Coronary artery (tissue), 2 donors: Measurements from ENCODE around the gene SRD5A3.

ENCODE experiments used
- DNase-seq: peaks from one replicate; pipeline ENCODE4 v3.0.0-alpha.2; 2017; ENCODE audit warnings: low spot score
- H3K27ac ChIP-seq, 2 donors: fragments of 200-600 bp; sonication (generic); one replicate each; pipeline ENCODE4 v1.5.1; 2016 to 2019
- H3K4me3 ChIP-seq: fragments of 200-600 bp; sonication (generic); 2 replicates; pipeline ENCODE4 v1.5.1; 2016; ENCODE audit warnings: mild to moderate bottlenecking, moderate library complexity
- CTCF ChIP-seq: fragments of 200-600 bp; sonication (generic); IDR thresholded peaks from one replicate; pipeline ENCODE4 v1.5.1; 2019; ENCODE audit warnings: antibody characterized with exemption

Gene SRD5A3

GRCh38 chr4:55329012-55329411 lies 17.0 kb upstream of the SRD5A3 start:
- TF ChIP-seq CTCF: no peak
- H3K4me3 ChIP-seq: no peak overlapping the region

GRCh38 chr4:55330241-55330640 lies 15.8 kb upstream of the SRD5A3 start:
- H3K4me3 ChIP-seq: no peak overlapping the region
- no peak for TF ChIP-seq CTCF
- H3K27ac ChIP-seq: no peak overlapping the region
- no peak for DNase-seq

More at GRCh38 chr4:55329012-55329411, 17.0 kb upstream of the SRD5A3 start:
- H3K27ac ChIP-seq: no peak overlapping the region
- DNase-seq: no peak

- TF ChIP-seq CTCF: no peak
- H3K4me3 ChIP-seq: no peak overlapping the region
- no peak overlapping the region for H3K27ac ChIP-seq
- DNase-seq: no peak
These were observed 9.7 kb upstream of the SRD5A3 start for GRCh38 chr4:55336138-55337034.

- DNase-seq: no peak
- Histone ChIP-seq H3K4me3 (no peak overlapping the region), H3K27ac (no peak overlapping the region)
- TF ChIP-seq CTCF: no peak
These were observed 8.1 kb upstream of the SRD5A3 start for GRCh38 chr4:55337944-55338343.

DNA sequence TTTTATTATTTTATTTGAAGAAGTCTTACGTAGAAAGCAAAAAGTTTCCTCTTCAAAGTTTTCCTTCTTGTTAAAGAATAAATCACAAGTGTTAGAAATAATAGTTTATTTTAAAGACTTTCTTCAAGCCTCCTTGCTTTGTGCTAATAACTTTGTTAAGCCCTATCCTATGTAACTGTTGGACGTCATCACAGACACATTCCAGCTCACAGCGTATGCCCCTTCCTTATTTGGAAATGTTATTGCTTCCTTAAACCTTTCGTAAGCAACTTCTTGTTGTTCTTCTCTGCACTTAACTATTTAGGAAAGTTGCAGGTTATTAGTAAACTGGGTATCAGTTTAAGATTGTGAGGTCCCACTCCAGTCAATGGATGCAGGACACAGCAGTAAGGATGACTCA lies 7.6 kb upstream of the SRD5A3 start:
- H3K4me3 ChIP-seq: no peak overlapping the region
- H3K27ac ChIP-seq: no peak overlapping the region
- no peak for DNase-seq
- no peak for TF ChIP-seq CTCF

GRCh38 chr4:55340266-55340665 lies 5.8 kb upstream of the SRD5A3 start:
- Histone ChIP-seq H3K27ac (no peak overlapping the region), H3K4me3 (no peak overlapping the region)
- no peak for TF ChIP-seq CTCF
- DNase-seq: no peak

GRCh38 chr4:55343887-55344286 lies 2.2 kb upstream of the SRD5A3 start:
- no peak overlapping the region for H3K27ac ChIP-seq
- no peak for TF ChIP-seq CTCF
- H3K4me3 ChIP-seq: no peak overlapping the region
- no peak for DNase-seq
